ENCODE results near the gene NATD1.

- TF ChIP-seq CTCF (IDR thresholded peaks at IDR 0.05) (no peak), POLR2A (IDR thresholded peaks at IDR 0.05) (no peak)
These were observed 61.5 kb downstream of the NATD1 start for GRCh38 chr17:21191698-21192097.
